Fibroblast of the conjunctiva (primary cell): ENCODE results near the gene KCNIP4.
"Not testable (repeated sequence)": the region's sequence is repeated elsewhere in the genome, so short reads cannot be mapped to it uniquely, and the experiment has no call there.

Source experiments
- DNase-seq: peaks from one replicate; pipeline ENCODE4 v3.0.0-alpha.2; 2010; ENCODE audit warnings: low read depth

The KCNIP4 gene

DNA sequence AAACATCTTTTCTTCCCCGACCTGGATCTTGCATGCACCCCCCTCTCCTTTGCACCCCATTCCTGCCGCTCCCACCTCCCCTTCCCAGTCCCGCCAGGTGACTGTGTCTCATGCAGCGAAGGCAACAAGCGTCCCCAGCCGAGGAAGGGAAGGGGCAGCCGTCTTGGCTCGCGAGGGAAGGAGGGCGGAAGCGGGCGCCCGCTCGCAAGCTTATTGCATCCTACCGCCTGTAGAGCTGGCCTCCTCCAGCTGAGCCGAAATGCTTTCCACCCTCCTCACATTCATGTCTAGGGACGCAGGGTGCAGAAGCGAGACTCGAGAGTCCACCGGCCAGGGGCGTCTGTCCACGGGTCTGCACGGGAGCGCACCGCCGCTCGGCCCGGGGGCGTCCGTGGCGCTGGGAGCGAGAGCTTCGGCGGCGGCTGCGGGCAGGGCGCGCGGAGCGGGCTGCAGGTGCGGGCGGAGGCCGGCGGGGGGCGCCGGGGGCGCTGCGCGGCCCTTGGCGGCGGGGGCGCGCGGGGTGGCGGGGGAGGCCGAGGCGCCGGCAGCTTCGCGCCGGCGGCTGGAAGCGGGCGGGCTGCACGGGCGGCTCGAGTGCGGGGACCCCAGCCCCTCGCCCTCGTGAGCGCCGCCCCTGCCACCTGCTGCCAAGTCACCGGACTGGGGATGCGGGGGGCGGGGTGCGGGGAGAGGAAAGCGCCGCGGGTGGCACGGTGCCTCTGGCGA, at the start of gene KCNIP4:
KCNIP4 (minus strand) TSS at position 426 of the 726 bp plus-strand sequence.
- no peak for DNase-seq

DNA sequence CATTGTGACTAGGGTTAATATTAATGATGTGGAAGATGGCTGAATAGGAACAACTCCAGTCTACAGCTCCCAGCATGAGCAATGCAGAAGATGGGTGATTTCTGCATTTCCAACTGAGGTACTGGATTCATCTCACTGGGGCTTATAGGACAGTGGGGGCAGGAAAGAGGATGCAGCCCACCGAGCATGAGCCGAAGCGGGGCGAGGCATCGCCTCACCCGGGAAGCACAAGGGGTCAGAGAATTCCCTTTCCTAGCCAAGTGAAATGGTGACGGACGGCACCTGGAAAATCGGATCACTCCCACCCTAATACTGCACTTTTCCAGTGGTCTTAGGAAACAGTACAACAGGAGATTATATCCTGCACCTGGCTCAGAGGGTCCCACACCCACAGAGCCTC, 48.0 kb upstream of the KCNIP4 start:
- not testable (repeated sequence) for DNase-seq

DNA sequence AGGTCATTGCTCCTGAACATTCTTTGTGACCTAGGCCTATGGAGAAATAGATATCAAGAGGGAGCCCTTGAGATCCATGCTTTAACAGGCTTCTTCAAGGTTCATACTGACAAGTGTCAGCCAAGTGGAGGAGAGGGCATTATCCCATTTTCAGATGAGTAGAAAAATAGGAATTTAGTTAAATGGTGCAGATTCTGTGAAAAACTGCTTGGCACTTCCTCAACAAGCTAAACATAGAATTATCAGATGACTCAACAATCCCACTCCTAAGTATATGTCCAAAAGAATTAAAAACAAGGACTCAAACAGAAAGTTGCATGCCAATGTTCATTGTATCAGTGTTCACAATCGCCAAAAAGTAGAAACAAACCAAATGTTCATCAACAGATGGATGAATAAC, 43.8 kb upstream of the KCNIP4 start:
- DNase-seq: peak; percentile 68

DNA sequence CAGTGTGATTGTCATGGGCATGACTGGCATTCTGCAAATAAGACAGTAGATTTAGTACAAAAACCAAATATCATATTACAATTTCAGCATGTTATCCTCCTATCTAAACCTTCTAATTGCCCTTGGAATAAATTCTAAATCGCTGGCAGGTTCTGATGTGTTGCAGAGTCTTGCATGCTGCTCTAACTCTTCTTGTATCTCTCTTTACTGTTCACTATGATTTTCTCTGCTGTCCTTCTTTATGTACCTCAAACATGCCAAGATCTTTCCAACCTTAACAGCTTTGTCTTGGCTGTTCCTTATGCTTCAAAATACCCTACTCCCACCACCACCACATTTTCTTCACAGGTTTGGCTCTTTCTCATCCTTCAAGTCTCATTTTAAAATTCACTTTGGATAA, 43.0 kb upstream of the KCNIP4 start:
- no peak for DNase-seq

DNA sequence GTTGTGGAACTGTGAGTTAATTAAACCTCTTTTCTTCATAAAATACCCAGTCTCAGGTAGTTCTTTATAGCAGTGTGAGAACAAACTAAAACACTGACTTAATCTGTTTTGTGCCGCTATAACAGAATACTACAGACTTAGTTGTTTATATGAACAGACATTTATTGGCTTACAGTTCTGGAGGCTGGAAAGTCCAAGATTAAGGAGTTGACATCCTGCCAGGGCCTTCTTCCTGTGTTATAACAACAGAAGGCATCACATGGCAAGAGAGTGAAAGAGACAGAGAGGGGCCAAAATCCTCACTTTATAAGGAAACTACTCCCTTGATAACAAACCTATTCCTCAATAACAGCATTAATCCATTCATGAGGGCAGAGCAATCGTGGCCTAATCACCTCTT, 42.5 kb upstream of the KCNIP4 start:
- peak; percentile 54 for DNase-seq

DNA sequence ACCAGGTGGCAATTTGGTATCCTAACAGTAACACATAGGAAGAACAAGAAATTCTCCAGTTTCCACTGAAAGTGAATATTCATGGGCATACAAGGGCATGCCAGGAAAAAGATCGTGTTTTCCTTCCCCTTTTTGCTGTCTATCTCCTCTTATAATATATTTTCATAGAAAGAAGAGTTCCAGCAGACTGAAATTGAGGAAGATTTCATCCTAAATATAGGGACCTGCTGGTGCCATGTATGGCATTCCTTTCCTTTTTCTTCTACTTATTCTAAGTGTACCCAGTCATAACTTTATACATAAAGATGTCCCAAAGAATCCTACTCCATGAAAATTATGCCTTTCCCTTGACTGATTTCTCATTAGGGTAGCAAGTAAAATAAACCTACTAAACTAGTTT, 40.8 kb upstream of the KCNIP4 start:
- DNase-seq: no peak

DNA sequence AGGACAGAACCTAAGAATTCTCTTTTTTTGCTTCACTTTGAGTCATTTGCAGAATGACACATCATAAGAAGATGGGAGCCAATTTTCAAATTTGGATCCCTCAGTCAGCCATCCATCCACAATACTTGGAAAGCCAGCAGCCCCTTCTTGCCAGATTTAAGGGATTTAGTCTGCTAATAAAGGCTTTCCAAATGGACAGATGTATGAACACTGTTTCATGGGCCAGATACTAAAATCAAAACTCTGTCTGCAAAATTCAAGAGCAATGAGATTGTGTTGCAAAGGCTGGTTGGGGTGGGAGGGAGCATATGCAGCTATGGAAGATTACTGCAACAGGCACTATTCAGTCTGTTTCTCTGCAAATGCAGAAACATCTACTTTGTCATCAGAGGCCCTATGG, 37.7 kb upstream of the KCNIP4 start:
- no peak for DNase-seq

DNA sequence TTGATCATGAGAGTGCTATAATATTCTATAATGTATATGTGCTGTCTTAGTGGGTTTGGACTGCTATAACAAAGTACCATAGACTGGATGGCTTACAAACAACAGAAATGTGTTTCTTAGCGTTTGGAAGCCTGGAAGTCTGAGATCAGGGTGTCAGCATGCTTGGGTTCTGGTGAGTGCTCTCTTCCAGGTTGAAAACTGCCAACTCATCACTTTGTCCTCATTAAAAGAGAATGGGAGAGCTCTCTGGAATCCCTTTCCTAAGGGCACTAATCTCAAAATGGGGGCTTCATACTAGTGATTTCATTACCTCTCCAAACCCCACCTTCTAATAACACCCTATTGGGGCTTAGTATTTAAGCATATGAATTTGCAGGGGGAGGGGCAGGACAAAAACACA, 33.5 kb upstream of the KCNIP4 start:
- DNase-seq: no peak

DNA sequence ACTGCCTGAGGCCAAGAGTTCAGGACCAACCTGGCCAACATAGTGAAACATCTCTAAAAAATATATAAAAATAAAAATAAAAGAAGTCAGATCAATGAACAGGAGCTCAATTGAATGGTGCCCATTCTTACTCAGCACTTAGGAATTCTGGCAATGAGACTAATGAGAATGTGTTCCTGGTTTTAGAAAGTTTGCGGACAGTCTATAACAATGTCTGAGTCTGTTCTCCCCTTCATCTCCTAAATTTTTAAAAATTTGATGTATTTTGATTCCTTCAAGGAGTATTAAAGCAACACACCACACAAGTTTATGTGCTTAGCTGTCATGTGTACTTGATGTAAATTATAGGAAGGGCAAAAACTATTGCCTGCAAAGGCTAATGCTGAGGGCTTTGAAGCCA, 30.6 kb upstream of the KCNIP4 start:
- no peak for DNase-seq

DNA sequence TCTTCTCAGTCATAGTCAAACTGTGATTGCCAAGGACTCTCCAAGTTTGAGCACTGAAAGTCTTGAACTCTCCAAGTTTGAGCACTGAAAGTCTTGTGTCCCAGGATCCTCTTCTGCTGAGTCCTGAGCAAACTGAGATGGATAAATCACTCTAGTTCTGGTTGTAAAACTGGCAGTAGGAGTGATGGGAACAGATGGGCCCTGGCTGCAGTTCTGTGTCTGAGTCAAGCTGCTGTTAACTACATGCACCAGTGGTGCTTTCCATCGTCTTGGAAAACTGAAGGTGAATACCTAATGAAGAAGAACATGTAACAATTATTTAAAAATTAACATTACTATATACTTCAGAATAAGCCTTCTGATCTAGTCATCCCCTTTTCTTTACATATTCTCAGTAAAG, 27.6 kb upstream of the KCNIP4 start:
- DNase-seq: no peak

DNA sequence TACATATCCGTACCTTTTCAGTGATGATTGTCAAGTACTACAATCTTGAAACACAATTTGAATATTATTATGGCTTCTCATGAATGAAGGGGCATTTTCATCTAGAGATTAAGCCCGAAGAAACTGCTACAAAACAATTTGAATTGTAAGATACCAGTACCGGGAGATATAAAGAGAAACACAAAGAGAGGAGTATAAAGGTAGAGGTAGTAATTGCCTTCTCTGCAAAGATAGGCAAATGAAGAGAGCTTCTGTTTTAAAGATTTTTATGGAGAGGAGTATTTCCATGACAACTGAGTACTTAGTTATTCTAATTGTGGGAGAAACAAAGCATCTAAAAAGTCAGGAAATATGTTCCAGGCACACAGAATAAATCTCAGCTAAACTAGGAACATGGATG, 25.3 kb upstream of the KCNIP4 start:
- no peak for DNase-seq

DNA sequence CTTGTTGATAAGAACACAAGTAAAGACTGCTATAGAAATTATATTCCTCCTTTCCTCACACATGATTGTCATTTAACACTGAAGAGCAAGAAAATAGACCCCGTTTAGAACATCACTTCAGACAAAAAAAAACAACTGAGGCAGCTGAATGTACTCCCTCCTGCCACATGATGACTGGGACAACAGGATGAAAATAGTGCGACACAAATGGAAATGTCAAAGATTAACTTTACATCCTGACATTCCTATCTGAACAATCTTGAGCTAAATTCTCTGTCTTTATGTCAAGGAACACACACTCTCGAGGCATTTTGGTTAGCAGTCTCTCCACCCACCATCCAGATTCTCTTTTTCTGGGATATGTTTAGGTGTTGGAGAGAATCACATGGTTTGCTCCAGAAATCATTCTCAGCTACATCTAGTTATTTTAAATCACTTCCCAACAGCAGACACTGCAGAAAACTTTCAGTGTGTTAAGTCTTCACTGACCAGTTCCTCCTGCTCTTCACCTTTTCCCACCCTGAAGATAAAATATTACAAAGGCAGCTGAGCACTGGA, 16.3 kb upstream of the KCNIP4 start:
- no peak for DNase-seq

DNA sequence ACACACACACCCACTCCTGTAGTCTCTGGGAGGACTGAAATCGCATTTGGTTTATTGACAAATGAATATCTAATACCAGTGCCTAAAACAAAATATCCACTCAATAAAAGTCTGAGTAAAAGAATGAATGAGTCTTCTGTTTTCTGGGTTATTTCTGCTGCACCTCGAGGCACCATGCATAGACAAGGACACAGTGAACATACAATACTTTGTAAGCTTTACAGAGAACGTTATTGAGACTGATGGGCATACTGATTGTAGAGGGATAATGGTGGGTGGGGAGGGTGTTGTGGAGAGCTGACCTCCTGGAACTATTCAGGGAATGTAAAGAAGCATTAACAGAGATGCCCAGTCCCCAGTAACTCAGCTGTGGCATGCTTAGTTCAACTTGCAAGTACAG, 14.1 kb upstream of the KCNIP4 start:
- DNase-seq: no peak

DNA sequence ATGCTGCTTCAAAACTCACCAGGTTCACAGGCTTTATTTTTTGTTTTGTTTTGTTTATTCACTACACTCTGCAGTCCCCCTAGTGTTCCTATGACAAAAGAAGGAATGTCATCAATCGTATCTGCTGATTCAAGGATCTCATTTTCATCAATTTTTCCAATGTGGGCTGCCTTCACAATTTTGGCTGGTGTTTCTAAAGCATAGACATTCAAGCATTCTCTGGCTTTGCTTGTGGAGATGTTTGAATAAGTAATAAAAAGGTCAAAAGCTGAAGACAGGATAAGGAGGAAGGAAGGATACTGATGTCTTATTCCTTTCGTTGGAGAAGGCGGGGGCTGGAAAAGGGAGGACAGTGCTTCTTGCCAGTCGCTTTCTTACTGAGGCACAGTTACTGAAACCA, 12.2 kb upstream of the KCNIP4 start:
- DNase-seq: no peak

DNA sequence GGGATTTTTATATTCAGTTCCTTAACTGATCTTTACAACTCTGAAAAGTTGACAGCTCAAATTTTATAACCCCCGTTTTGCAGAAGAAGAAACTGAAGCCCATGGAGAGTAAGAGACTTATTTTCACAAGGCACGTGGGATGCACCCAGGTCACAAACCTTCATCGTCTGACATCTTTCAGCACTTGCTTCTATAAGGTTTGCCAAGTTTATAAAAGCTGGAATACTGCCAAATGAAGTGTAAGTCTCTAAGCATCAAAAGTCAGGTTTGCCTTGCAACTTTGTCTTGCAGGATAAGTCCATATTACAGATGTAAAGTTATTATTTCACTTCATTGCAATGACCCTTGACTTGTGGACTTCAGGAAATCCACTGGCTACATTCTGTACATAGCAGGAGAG, 6.3 kb upstream of the KCNIP4 start:
- no peak for DNase-seq

DNA sequence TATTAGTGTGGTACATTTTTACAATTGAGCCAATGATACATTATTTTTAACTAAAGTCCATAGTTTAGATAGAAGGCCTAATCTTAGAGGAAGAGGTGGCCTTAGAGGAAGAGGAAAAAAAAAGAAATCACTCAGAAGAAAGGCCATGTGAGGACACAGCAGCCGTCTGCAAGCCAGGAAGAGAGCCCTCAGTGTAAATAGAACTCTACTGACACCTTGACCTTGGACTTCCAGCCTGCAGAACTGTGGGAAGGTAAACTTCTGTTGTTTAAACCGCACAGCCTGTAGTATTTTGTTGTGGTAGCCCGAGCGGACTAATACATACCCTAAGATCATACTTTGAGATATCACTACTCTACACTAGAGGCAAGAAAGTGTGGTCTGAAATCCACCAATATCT, 5.1 kb upstream of the KCNIP4 start:
- no peak for DNase-seq

DNA sequence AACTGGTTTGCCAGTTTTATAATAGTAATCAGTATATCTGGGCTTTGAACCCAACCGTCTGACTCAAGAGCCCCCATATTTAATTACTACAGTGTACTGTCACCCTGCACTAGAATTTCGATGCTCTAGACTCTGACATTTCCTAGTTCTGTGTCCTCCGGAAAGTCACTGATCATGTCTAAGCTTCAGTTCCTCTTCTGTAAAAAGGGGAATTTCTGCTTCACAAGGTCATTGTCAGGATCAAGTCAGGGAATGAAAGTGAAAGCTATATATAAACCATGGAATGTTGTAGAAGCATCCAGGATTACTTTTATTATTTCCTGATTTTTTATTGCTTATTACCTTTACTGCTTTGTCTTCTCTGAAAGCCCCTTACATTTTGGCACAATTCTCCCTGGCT, 4.0 kb upstream of the KCNIP4 start:
- no peak for DNase-seq

DNA sequence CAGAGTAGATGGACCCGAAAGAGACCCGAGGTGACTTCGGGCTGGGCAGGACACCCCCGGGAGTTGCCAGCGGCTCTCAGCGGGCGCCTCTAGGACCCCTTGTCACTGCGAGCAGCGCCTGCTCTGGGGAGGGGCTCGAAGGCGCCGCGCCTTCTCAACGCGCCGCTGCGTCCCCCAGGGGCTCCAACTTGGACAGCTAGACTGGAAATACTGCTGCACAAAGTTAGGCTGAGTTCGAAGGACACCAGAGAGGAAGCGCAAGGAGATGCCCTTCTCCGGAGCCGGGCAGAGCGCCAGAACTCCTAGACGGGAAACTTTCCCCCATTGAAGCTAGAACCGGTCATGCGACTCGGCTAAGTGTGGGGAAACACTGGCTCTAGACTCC, 493 bp upstream of the KCNIP4 start:
- DNase-seq: no peak

DNA sequence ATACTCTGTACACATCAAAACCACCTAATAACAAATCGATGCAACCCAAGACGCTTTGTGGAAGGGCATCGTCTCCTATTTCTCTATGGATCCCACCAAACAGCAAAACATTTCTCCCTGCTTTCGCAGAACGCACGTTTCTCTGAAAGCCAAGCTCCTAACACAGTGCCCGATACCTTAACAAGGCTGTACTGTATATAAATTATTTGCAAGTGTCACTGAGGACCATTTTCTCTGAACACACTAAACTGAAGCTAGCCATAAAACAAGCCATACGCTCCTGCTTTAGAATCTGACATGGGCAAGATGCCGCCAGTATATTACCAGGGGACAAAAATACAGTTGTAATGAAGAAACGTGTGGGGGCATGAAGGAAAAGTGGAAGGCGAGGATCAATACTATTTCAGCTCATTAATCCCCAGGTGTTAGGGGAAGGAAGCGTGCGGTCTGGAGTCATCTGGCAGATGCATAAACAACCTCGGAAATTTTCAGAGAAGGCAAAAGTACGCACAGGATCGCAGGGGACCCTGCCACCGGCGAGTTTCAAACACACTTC, 703 bp downstream of the KCNIP4 start:
- no peak for DNase-seq

DNA sequence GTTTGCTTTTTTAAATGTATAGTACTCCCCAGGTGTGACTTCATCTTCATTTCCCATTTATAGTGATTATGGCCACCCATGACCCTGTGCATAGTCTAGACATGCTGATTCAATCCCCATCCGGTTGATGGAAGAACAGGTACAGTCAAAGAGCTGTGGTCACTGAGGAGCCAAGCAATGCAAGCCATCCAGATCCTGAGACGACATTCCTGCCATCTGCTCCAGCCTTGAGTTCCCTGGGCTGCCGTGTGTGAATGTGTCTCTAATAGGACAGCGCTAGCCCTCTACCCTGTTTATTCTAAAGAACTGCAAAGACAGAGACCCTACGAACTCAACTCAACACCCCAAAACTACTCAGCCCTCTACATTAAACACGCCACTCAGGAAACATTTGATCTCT, 1.7 kb downstream of the KCNIP4 start:
- DNase-seq: no peak

DNA sequence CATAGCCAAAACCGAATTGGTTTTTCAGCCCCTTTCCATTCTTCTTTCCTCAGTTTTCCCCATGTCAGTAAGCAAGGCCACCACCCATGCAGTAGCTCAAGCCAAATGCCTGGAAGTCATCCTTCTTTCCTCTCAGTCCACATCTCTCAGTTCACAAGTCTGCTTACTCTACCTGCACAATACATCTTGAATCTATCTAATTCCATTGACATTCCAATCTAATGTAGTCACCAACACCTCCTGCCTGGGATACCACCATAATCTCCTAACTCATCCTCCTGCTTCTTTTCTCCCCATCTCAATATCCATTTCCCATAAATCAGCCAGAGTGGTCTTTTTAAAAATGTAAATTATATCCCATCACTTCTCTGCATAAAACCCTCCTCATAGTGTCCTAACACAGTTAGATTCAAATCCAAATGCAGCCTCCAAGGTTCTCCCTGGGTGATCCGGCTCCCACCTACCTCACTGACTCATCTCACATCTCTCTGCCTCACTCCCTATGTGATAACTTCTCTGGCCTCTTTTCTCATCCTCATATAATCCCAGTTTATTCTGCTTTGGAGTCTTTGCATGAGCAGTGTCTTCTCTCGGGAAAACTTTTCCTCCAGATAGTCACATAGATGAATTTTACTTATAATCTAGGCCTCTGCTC, 26.9 kb downstream of the KCNIP4 start:
- no peak for DNase-seq

DNA sequence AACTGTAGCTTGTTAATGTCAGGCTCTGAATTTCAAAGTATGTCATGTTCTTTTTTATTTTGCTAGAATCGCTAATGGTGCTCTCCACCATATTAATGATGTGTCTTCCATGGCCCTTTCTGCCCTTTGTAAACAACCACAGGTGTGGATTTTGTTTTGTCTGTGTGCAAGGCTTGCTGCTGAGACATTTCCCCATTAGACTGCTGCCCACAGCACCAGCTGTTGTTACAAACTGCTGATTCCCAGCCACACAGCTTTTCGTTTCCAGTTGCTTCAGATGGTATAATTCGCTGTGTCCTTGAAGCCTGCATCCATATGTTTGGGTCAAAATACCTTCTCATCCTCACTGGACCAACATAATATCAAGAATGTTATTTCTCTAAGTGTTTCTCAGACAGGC, 32.8 kb downstream of the KCNIP4 start:
- no peak for DNase-seq

DNA sequence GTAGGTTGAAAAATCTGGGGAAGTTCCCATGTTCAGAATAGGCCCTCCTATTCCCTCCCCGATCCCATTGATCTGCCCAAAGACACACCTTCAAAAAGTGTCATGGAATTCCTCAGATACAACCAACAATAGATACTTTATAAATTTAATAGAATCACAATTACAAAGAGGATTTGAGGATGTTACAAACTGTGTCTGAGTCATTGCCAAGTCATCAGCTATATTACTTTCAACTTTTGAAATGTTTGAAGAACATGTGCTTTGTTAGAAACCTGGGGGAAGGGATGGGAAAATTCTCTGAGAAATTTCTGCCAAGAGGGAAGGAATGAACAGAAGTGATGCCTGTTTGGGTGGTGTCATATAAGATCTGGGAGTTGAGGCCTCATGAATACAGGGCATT, 46.7 kb downstream of the KCNIP4 start:
- no peak for DNase-seq

DNA sequence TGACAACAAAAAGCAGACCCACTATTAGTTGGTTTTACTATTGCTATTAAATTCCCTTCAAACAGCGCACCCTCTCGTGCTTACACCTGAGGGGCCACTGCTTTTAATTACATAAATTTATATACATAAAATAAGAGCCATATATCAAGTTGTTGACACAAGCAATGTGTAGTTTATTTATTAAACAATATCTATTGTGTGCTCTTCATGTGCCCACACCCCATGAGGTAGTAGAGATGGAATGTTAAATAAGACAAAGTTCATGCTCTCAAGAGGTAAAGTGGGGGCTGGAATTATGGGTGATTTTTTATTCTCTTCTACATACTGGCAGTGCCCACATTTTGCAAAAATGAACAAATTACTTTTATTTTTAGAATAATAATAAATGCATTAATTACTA, 47.3 kb downstream of the KCNIP4 start:
- DNase-seq: no peak
